Fibroblast of lung (primary cell): ENCODE data around the gene EXOC2.

Experiments used
- EZH2 ChIP-seq: IDR thresholded peaks from 2 replicates; pipeline ENCODE4 v1.5.1; 2012; ENCODE audit warnings: low read length, control low read depth, mild to moderate bottlenecking; ENCODE audit errors: missing control alignments
- TF ChIP-seq, protein P1 (sequence below), 2 donors: IDR thresholded peaks in 1 of 2; conservative IDR thresholded peaks in 1 of 2; 1 replicate in 1 of 2; 2 replicates in 1 of 2; pipeline ENCODE4 v1.5.1; 2011 to 2012; ENCODE audit warnings: low read length in 2 of 2, control low read depth in 1 of 2, inconsistent platforms in 1 of 2, low read depth in 1 of 2, mild to moderate bottlenecking in 1 of 2

- TF ChIP-seq, protein P1, sequence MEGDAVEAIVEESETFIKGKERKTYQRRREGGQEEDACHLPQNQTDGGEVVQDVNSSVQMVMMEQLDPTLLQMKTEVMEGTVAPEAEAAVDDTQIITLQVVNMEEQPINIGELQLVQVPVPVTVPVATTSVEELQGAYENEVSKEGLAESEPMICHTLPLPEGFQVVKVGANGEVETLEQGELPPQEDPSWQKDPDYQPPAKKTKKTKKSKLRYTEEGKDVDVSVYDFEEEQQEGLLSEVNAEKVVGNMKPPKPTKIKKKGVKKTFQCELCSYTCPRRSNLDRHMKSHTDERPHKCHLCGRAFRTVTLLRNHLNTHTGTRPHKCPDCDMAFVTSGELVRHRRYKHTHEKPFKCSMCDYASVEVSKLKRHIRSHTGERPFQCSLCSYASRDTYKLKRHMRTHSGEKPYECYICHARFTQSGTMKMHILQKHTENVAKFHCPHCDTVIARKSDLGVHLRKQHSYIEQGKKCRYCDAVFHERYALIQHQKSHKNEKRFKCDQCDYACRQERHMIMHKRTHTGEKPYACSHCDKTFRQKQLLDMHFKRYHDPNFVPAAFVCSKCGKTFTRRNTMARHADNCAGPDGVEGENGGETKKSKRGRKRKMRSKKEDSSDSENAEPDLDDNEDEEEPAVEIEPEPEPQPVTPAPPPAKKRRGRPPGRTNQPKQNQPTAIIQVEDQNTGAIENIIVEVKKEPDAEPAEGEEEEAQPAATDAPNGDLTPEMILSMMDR (conservative IDR thresholded peaks at IDR 0.05 in 1 of 2, IDR thresholded peaks at IDR 0.05 in 1 of 2; ENCODE audit: low read depth in 1 of 2, low read length in 2 of 2): no peak
- no peak for TF ChIP-seq EZH2
These were observed 89.7 kb downstream of the EXOC2 start for GRCh38 chr6:603265-603664.
